DND-41 (cell line): ENCODE data around the gene SPIC.

Source experiments
- ATAC-seq: fragments of 200-7000 bp; cut with Tn5 transposase; 3 replicates; pipeline ENCODE4 v1.9.1; 2021; ENCODE audit warnings: low read depth; ENCODE audit not compliant: insufficient read depth
- DNase-seq: peaks from one replicate; pipeline ENCODE4 v3.0.0-alpha.2; 2020
- H2AFZ ChIP-seq: 2 replicates; pipeline ENCODE4 v1.6.0; 2012; ENCODE audit warnings: low read depth, low read length
- H3K27ac ChIP-seq: 2 replicates; pipeline ENCODE4 v1.5.1; 2012; ENCODE audit warnings: low read length, inconsistent platforms
- H3K27me3 ChIP-seq: fragments of 200-600 bp; sonication (generic); 2 replicates; pipeline ENCODE4 v1.6.0; 2012; ENCODE audit warnings: low read length, mild to moderate bottlenecking, inconsistent platforms; ENCODE audit not compliant: insufficient read depth, poor library complexity
- H3K36me3 ChIP-seq: 2 replicates; pipeline ENCODE4 v1.5.1; 2012; ENCODE audit warnings: low read length, inconsistent platforms; ENCODE audit not compliant: insufficient read depth
- H3K4me1 ChIP-seq: 2 replicates; pipeline ENCODE4 v1.5.1; 2012; ENCODE audit warnings: mild to moderate bottlenecking, low read length; ENCODE audit not compliant: insufficient read depth
- H3K4me2 ChIP-seq: 2 replicates; pipeline ENCODE4 v1.6.0; 2012; ENCODE audit warnings: mild to moderate bottlenecking, moderate library complexity, low read length, inconsistent platforms; ENCODE audit not compliant: insufficient read depth
- H3K4me3 ChIP-seq, 2 experiments: fragments of 200-600 bp in 1 of 2; shearing (Covaris generic) in 1 of 2; 2 replicates each; pipeline ENCODE4 v1.5.1; 2012 to 2016; ENCODE audit warnings: inconsistent platforms in 2 of 2, low read length in 2 of 2, mild to moderate bottlenecking in 2 of 2, low read depth in 1 of 2, moderate library complexity in 1 of 2
- H3K79me2 ChIP-seq: 2 replicates; pipeline ENCODE4 v1.6.0; 2012; ENCODE audit warnings: low read length, inconsistent platforms; ENCODE audit not compliant: insufficient read depth
- H3K9ac ChIP-seq: 2 replicates; pipeline ENCODE4 v1.6.0; 2012; ENCODE audit warnings: low read depth, mild to moderate bottlenecking, inconsistent platforms, low read length, moderate library complexity
- H3K9me3 ChIP-seq: 2 replicates; pipeline ENCODE4 v1.5.1; 2012; ENCODE audit warnings: low read length, moderate library complexity, mild to moderate bottlenecking, inconsistent platforms; ENCODE audit not compliant: insufficient read depth, severe bottlenecking
- H4K20me1 ChIP-seq: 2 replicates; pipeline ENCODE4 v1.6.0; 2012; ENCODE audit warnings: low read length; ENCODE audit not compliant: insufficient read depth
- CTCF ChIP-seq: IDR thresholded peaks from 2 replicates; pipeline ENCODE4 v1.5.1; 2012; ENCODE audit warnings: borderline replicate concordance, low read length, moderate library complexity, mild to moderate bottlenecking; ENCODE audit not compliant: poor library complexity, severe bottlenecking; ENCODE audit errors: extremely low read depth
- EZH2 ChIP-seq: IDR thresholded peaks from 3 replicates; pipeline ENCODE4 v1.6.1; 2012; ENCODE audit warnings: borderline replicate concordance, low read depth, mild to moderate bottlenecking, moderate library complexity, low read length, inconsistent platforms; ENCODE audit not compliant: severe bottlenecking

Gene SPIC

GRCh38 chr12:101536069-101536674 is 61.0 kb downstream of the SPIC start:
- no peak overlapping the region for H2AFZ ChIP-seq
- no peak overlapping the region for H3K4me3 ChIP-seq
- no peak overlapping the region for H3K4me2 ChIP-seq
- no peaks in the 10 kb centered on the region for H3K4me1 ChIP-seq
- no peaks in the 10 kb centered on the region for H3K9me3 ChIP-seq
- ATAC-seq = no peak
- H3K9ac ChIP-seq = no peak overlapping the region
- H3K36me3 ChIP-seq = no peaks in the 10 kb centered on the region
- no peaks in the 10 kb centered on the region for H3K79me2 ChIP-seq
- DNase-seq = no peak
- H3K27ac ChIP-seq = no peak overlapping the region
- no peaks in the 10 kb centered on the region for H4K20me1 ChIP-seq
- peaks cover 3% of the 10 kb centered on the region for H3K27me3 ChIP-seq
- TF ChIP-seq CTCF = no peak
- TF ChIP-seq EZH2 = no peak
